ENCODE measurements around the gene CLEC2B.

Gene CLEC2B

DNA sequence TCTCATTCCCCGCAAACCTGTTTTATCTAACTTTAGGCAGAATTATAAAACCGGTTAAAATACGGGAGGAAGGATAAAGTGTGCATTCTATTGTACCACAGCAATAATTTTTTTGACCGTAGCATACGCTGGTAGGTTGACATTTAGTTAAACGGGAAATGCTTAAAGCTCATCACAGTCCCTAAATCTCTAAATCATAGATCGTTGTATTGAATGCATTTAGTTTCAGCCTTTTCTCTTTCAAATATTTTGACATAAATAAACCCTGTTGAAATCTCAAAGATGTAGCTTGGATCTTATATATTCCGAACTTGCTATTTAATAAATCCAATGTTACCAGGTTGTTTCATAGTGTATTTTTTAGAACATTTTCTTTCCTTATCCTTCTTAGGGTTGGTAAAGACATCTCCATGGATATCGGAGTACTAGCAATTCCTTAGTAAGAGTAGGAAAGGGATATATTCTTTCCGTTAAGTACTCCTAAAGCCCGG is 798 bp downstream of the CLEC2B start:
- no peak for DNase-seq

DNA sequence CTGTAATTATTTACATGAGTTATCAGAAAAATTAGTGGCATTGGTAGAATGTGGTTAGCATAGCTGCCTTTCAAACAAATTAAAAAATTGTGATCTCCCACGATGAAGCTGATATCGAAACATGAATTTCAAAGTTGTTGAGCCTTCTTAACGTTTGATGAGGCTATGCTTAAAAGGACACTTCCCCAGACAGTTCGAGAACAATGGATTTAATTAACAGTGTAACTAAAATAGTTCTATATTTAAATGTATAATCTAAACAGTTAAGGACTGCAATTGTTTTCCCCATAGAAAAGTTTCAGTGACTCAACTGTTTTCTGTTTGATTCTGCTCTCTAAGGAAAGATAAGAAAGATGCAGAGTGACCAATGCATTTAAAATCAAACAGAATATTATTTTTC is 1.6 kb downstream of the CLEC2B start:
- no peak for DNase-seq

DNA sequence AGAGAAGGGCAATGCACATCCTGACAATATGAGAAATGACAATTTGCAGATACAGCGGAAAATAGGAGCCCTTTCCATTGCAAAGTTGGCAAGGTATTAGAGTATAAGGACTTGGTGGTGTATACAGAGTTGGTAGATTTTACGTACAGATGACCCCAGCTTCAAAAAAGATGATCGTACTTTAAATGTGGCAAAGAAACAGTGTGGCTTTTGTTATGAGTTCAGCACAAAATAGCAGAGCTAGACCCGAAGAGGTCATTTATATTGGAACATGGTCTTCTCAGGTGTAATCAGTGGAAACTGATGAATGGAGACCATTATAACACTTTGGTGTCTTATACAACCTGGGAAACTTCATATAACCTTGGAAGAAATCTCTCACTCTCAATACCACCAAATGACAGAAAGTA is 2.3 kb downstream of the CLEC2B start:
- no peak for DNase-seq

DNA sequence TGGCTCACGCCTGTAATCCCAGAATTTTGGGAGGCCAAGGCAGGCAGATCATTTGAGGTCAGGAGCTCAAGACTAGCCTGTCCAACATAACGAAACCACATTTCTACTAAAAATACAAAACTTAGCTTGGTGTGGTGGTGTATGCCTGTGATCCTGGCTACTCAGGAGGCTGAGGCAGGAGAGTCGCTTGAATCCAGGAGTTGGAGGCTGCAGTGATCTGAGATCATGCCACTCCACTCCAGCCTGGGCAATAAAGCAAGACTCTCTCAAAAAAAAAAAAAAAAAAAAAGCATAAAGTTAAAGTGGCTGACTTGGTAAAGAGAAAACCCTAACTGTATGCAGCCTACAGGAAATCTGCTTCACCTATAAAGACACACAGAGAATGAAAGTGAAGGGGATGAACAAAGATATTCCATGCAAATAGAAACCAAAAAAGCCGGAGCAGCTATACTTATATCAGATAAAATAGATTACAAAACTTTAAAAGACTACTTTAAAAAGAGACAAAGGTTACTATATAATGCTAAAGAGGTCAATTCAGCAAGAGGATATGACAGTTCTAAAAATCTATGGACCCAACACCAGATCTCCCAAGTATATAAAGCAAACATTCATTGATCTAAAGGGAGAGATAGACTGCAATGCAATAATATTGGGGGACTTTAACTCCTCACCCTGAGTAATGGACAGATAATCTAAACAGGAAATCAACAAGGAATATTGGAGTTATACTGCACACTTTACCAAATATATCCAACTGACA is 4.1 kb downstream of the CLEC2B start:
- DNase-seq: no peak

DNA sequence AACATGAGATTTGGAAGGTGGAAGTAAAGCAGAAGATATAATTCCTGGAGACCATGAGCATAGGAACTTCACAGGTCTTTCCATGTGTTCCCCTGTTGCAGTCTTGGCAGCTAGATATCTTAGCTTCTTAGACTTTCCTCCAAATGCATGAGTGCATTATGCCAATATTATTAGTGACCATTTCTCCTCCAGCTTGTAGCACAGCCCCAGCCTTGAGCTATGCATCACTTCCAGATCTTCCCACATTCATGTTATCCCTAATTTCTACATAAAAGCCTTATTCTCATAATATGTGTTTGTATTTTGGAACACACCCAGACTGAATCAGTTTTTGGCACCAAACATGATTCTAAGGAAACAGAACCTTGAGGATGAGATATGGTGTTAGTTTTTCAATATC is 11.0 kb downstream of the CLEC2B start:
- DNase-seq: no peak

DNA sequence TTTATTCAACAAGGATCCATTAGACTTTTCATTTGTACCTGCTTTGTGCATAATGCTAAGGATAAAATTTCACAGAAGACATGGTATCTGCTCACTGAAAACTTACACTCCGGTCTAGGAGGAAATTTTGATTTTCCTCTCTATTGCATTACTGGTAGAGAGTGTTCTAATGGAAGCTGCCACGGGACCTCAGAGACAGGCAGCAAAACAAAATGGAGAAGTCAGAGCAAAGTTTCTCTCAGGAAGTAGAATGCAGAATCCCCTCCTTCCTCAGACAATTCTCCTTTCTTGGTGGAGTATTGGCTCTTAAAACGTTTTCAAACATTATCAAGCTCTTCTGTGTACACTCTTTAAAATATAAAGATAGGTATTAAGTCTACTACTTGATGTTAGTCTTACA is 12.3 kb downstream of the CLEC2B start:
- DNase-seq: no peak

DNA sequence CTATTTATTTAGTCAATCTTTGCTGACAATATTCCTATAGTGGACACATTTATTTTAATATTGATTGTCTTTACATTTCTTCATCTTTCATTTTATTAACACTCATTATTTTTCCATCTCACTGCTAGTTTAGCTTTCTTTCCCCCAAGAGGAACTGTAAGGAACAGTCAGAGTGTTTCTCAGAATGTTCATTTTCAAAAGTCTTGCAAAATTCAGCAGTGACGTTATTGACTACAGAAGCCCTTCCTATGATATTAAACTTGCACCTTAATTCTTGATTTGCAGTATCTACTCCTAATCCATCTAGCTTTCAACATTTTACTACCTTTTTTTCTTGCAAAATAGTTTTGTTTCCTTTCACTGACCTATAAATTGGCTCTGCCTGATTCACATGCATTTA is 13.0 kb downstream of the CLEC2B start:
- DNase-seq: no peak

DNA sequence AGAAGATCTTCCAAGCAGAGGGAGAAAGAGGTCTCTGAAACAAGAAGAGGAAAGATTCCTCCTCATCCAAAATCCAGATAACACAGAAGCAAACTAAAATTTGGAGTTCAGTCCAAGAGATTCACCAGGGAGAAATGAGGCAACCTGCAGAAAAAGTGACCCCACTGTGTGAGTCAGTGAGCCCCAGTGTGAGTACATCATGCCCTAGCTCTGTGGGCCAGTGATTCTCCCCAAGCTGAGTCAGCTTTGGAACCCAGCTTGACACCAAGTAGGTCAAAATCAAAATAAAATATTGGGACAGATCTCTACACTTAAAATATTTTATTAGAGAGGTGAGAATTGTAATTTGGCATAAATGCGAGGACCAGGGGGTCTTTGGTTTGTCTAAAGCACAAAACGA is 17.2 kb downstream of the CLEC2B start:
- DNase-seq: no peak

- DNase-seq: no peak
These were observed 18.1 kb downstream of the CLEC2B start for GRCh38 chr12:9851050-9851449.

GRCh38 chr12:9848899-9849298 is 20.3 kb downstream of the CLEC2B start:
- no peak for DNase-seq

- no peak for DNase-seq
These were observed 25.7 kb downstream of the CLEC2B start for GRCh38 chr12:9843407-9843806.

DNA sequence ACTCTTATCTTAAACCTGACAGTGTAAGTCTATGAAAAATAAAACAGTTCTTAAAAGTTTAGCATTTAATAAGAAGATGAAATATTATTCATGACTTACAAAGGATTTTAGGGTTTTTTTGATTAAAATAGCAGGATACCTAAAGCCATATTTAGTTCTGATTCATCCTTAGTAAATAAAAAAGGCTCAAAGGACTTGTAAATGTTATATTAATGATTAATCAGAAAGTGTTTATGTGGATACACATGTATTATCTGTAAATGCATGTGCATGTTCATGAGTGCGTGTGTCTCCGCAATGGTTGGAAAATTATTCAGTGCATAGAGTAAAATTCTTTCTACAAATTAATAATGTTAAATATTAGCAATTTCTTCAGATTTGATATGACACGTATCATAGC is 37.4 kb downstream of the CLEC2B start:
- DNase-seq: no peak

DNA sequence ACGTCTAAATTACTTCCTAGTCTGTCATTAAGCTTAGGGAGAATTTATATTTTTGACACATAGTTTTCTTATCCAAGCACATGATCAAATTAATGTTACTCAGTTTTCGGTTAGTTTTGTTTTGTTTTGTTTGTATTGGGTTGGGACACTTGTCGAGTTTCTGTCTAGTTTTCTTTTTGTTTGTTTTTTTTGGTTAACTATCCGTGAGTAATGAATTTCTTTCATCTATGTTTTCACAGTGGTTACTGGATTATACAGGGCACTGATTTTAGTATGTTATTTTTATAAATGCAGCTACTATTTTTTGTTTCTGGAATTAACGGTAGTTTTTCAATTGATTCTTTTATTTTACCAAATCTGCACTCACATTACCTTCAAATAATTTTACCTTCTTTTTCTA is 39.2 kb downstream of the CLEC2B start:
- no peak for DNase-seq

- DNase-seq: no peak
These were observed 39.7 kb downstream of the CLEC2B start for GRCh38 chr12:9829483-9829882.

DNA sequence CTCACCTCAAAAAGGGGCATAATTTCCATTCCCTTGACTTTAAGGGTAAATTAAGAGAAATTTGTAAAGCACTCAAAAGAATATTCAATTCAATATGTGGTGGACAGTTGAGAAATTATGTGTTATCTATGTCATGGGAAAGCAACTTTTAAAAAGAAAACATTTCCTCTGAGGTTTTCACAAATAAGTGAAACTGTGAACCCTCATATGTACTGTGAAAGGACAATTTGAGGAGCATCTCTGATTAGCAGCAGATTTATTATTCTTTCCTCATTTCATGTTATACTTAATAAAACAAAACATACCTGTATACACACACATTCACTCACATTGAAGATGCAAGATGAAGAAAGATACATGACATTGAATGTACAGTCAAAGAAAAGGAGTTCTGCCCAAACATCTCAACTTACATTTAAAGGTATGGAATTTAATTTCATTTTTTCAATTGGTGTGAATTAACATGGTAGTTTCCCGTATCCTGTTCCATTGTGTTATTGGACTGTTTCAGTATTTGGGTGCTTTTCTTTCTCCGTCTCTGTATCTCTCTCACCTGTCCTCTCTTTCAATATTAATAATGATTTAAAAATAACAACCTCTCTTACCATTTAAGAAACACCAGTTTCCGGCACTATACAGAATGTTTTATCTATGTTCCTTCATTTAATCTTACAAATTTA is 41.8 kb downstream of the CLEC2B start, which contains the start of gene KLRF1:
Gene KLRF1 (plus strand): TSS at position 273 of the 680 bp plus-strand sequence. CDS start 64 bp downstream, at position 337.
- no peak for DNase-seq

DNA sequence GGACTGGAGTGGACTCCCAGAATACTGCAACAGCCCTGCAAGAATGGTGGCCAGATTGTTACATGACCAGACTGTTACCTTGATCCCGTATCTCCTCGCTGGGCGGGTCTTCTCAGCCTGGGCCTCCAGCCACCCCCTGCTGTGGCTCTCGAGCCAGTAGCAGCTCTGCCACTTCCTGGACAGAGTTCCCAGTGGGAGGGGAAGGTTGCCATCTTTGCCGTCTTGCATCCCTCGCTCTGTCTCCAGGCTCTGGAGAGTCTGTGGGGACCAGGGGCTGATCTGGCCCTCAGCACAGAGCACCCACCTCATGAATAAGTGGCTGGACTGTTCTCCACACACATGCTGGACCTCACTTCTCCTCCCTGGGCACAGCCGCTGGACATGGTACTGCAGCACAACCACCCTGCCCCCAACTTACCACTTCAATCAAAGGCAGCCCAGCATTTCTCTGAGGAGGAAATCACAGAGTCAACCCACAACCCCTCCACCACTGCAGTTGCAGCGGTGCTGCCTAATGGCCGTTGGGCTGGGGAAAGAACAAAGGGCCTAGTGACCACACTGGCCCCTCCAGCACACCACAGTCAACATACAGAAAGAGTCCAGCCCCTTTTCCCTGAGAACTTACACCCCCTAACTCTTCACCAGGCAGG is 48.7 kb downstream of the CLEC2B start:
- DNase-seq: no peak

DNA sequence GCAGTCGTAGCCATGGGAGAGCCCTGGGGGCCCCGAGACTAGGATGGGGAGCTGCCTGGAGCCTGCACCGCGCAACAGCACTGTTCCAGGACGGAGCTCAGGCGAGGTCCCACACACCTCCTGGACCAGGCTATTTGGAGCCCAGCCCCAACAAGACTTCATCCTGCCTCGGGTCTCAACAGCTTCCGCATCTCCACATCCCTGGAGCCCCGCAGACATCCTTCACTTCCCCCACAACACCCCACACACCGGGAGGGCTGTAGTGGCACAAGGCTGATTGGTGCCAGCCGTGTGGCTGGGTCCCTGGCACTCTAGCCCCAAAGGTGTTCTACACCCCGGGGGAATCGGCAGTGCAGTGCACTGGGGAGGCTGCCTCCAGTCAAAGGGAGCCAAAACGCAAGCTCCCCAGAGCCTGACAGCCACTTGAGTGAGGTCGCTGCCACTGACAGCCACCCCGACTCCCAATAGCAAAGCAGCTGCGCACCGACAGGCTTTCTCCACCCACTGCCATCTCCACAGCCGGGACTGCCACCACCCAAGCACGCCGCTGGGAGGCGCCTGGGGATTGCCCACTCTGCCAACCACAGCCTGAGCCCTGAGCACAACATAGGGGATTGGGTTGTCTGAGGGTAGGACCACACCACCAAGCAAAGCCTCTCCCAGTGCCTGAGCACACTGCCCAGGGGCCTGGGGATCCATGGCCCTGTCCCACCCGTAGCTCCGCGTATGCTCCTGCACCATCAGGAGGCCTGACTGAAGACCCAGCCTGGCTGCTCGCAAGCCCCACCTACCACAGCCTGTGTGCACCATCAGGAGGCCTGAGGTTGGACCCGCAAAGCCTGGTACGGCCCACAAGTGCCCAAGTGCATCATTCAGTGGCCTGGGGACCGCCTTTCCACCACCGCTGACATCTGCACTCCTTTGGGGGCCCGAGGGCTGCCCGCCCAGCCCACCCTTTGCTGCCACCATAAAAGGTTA is 55.0 kb downstream of the CLEC2B start:
- DNase-seq: peak; percentile 94

- no peak for DNase-seq
These were observed 57.5 kb downstream of the CLEC2B start for GRCh38 chr12:9811621-9812020.

GRCh38 chr12:9810671-9811070 is 58.5 kb downstream of the CLEC2B start:
- no peak for DNase-seq

DNA sequence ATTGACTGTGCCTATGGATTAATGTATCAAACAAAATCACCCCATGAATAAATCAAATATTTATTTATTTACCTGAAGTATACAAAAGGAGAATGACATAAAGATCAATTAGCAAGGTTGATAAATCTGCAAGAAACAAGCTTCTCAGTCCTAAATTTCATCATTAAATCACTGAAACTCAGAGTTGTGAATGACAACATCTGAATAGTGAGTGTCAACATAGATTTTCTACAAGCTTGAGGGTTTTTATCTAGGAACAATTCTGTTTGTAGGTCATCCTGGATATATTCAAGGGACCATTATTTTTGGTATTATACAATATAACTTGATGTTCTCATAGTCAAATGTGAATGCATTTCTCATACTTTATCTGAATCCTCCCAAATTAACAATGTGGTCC is 59.3 kb downstream of the CLEC2B start:
- DNase-seq: no peak

DNA sequence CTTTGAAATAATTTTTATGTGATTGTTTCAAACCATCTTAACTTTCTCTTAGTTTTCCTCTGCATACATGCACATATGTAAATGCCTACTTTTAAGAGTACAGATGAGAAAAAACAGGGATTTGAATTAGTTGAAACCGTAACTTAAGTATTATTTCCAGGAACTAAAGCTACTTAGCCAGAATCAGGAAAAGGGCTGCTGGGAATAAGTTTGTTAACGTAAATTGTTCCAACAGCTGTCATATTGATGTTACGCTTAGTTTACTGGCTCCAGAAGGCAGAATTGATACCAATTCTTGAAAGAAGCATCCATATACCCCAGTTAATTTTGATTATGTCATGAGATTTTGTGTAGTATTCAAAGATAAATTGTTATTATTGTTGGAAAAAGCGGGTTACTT is 59.8 kb downstream of the CLEC2B start:
- DNase-seq: no peak

GRCh38 chr12:9808504-9808903 is 60.6 kb downstream of the CLEC2B start:
- DNase-seq: no peak

- no peak for DNase-seq
These were observed 62.4 kb downstream of the CLEC2B start for GRCh38 chr12:9806714-9807113.

Data from activated CD4-positive, alpha-beta T cell treated with anti-CD3 and anti-CD28 coated beads, Interleukin-2, amount 50 U/mL, for 1 hour (primary cell).